ENCODE data around the gene CRB1.

Gene CRB1

DNA sequence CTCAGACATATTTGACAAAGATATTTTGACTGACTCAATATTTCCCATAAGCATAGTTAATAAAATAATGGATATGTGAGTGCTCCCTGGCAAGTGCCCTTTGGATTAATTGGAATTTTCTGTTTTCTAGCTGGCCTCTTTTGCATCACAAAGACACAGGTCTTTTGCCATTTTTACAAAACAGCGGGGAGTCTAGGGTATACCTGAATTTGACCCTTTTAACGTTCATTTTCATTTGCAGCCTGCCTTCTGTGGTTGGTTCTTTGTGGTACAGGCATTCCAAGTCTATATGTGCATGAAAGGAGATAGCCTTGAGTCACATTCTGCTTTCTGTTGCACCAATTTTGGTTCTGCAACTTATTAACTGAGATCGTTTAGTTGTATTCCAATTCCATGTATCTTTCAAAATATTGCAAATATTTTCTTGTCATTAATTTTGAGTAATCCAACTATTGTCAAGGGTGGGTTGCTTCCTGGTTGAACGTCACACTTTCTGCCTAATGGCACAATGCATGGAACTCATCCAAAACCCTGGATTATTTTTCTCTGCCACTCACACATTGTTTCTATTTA, 171.7 kb downstream of the CRB1 start:
- no peak for DNase-seq (ENCODE audit: low read depth)

DNA sequence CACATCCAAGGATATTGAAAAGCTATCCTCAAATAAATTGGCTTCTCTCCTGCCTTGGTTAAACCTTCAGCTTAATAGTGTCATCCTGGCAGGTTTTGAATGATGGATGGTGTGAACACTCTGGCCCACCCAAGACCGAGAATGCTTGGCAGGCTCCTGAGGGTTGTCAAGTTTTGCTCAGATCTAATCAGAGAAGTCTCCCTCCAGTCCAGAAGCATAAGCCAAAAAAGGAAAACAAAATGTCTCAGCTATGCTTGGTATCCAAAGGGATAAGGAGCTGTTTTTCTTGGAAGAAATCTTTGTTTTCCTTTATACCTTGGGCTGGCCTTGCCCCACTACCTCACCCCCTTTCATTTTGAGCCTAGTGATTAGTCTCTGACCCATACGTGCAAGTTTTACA, 172.7 kb downstream of the CRB1 start:
- H3K4me3 ChIP-seq (ENCODE audit: control insufficient read depth, low read depth, low read length) = no peak overlapping the region
- DNase-seq (ENCODE audit: low read depth) = no peak
- TF ChIP-seq, protein P1, sequence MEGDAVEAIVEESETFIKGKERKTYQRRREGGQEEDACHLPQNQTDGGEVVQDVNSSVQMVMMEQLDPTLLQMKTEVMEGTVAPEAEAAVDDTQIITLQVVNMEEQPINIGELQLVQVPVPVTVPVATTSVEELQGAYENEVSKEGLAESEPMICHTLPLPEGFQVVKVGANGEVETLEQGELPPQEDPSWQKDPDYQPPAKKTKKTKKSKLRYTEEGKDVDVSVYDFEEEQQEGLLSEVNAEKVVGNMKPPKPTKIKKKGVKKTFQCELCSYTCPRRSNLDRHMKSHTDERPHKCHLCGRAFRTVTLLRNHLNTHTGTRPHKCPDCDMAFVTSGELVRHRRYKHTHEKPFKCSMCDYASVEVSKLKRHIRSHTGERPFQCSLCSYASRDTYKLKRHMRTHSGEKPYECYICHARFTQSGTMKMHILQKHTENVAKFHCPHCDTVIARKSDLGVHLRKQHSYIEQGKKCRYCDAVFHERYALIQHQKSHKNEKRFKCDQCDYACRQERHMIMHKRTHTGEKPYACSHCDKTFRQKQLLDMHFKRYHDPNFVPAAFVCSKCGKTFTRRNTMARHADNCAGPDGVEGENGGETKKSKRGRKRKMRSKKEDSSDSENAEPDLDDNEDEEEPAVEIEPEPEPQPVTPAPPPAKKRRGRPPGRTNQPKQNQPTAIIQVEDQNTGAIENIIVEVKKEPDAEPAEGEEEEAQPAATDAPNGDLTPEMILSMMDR (conservative IDR thresholded peaks at IDR 0.05; ENCODE audit: control insufficient read depth, insufficient read depth, low read depth, low read length) = no peak

More for the DNA sequence above, 171.7 kb downstream of the CRB1 start:
- TF ChIP-seq, protein P1 (conservative IDR thresholded peaks at IDR 0.05; ENCODE audit: control insufficient read depth, insufficient read depth, low read depth, low read length) = no peak
- no peak overlapping the region for H3K4me3 ChIP-seq (ENCODE audit: control insufficient read depth, low read depth, low read length)

DNA sequence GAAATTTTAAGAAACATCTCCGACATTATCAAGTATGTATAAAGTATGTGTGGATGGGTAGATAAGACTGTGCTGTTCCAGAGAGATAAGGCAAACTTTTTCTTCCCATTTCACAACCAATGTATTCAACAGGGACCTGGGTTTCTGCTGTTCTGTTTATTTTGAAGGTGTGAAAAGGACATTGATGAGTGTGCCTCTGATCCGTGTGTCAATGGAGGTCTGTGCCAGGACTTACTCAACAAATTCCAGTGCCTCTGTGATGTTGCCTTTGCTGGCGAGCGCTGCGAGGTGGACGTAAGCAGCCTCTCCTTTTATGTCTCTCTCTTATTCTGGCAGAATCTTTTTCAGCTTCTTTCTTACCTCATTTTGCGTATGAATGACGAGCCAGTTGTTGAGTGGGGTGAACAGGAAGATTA, 174.0 kb downstream of the CRB1 start:
- TF ChIP-seq, protein P1 (conservative IDR thresholded peaks at IDR 0.05; ENCODE audit: control insufficient read depth, insufficient read depth, low read depth, low read length) = no peak
- H3K4me3 ChIP-seq (ENCODE audit: control insufficient read depth, low read depth, low read length) = no peak overlapping the region
- DNase-seq (ENCODE audit: low read depth) = peak; percentile 79

DNA sequence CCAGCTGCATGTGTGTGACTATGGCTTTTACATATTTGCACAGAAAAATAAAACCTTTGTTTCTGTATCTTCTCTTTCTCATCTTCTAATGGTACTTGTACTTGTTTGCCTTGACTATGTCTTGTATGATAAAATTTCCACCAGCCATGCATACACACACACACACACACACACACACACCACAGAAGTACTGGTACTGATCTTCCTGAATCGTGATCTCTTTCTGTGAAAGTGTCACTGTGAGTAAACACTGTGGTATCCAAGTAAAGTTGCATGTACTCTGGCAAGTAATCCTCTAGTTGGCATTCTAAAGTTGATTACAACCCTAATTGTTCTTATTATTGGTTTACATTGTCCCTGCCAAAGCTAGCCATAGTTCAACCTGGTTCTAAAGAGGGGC, 176.7 kb downstream of the CRB1 start:
- no peak overlapping the region for H3K4me3 ChIP-seq (ENCODE audit: control insufficient read depth, low read depth, low read length)
- DNase-seq (ENCODE audit: low read depth) = peak; percentile 11
- TF ChIP-seq, protein P1 (conservative IDR thresholded peaks at IDR 0.05; ENCODE audit: control insufficient read depth, insufficient read depth, low read depth, low read length) = no peak

DNA sequence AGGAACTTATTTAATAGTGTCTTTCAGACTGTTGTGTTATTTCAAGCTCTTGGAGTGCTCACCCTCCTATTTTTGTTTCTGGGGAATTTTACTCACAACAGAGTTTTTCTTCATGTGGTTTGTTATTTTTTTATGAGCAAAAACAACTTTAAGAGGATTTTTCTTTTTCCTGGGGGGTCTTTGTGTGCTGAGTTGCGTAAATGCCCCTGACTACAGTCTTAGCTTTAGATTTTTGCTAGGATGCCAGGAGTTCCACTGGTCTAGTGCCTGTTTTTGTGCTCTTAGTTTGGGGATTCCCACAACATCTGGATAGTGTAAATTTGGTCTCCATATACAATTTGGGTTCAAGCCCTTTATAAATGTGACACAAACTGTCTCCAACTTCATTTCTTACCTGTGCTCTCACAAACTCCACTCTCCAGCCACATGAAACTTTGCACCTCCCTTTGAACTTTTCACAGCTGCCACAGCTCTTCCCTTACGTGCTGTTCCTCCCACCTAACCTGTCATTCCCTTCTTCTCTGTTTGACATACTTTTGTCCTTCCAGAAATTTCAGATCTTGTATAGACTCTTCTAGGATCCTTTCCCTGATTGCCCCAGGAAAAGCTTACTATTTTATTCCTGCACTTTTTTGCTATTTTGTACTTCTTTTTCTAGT, 180.2 kb downstream of the CRB1 start:
- DNase-seq (ENCODE audit: low read depth) = no peak
- H3K4me3 ChIP-seq (ENCODE audit: control insufficient read depth, low read depth, low read length) = no peak overlapping the region
- TF ChIP-seq, protein P1 (conservative IDR thresholded peaks at IDR 0.05; ENCODE audit: control insufficient read depth, insufficient read depth, low read depth, low read length) = no peak

DNA sequence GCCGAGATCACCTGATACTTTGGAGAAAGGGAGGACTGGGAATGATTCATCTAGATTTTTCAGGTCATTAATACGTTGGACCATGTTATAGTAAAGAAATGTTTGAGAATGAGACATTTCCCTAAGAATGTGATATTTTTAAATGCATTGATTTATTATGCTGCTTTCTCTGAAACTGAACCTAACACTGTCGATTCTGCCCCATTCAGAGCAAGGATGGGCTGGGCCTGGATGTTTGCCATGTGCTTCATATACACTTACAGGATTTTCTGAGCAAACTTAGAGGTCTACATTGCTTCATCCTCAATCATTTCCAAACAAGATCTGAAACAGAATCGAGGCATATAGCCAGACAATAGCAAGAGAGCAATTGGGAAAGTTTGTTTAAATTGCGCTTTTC, 183.3 kb downstream of the CRB1 start:
- TF ChIP-seq, protein P1 (conservative IDR thresholded peaks at IDR 0.05; ENCODE audit: control insufficient read depth, insufficient read depth, low read depth, low read length) = no peak

More for the DNA sequence above, 183.3 kb downstream of the CRB1 start:
- DNase-seq (ENCODE audit: low read depth) = peak; percentile 10
- H3K4me3 ChIP-seq (ENCODE audit: control insufficient read depth, low read depth, low read length) = no peak overlapping the region
